Skeletal muscle cell (primary cell): ENCODE results near the gene CNTLN.
"Not testable (repeated sequence)": the region's sequence is repeated elsewhere in the genome, so short reads cannot be mapped to it uniquely, and the experiment has no call there.

Experiments used
- DNase-seq: peaks from one replicate; pipeline ENCODE4 v3.0.0-alpha.2; 2010; ENCODE audit warnings: low read depth
- H3K4me3 ChIP-seq: 2 replicates; pipeline ENCODE4 v1.5.1; 2011; ENCODE audit warnings: low read depth, mild to moderate bottlenecking, control low read depth, low read length, moderate library complexity

CNTLN gene

GRCh38 chr9:17476401-17476800, 341.6 kb downstream of the CNTLN start:
- no peak for DNase-seq
- H3K4me3 ChIP-seq, result no peak overlapping the region

- no peak for DNase-seq
- H3K4me3 ChIP-seq, result no peak overlapping the region
Observed at GRCh38 chr9:17477816-17478215, 343.0 kb downstream of the CNTLN start.

GRCh38 chr9:17480966-17481365, 346.1 kb downstream of the CNTLN start:
- no peak overlapping the region for H3K4me3 ChIP-seq
- DNase-seq, result no peak

- no peak for DNase-seq
- no peak overlapping the region for H3K4me3 ChIP-seq
Observed at GRCh38 chr9:17481565-17481964, 346.7 kb downstream of the CNTLN start.

- DNase-seq, result no peak
- no peak overlapping the region for H3K4me3 ChIP-seq
Observed at GRCh38 chr9:17484906-17485305, 350.1 kb downstream of the CNTLN start.

- DNase-seq, result no peak
- no peak overlapping the region for H3K4me3 ChIP-seq
Observed at GRCh38 chr9:17486396-17486795, 351.6 kb downstream of the CNTLN start.

- H3K4me3 ChIP-seq, result no peak overlapping the region
- DNase-seq, result no peak
Observed at GRCh38 chr9:17487467-17487866, 352.6 kb downstream of the CNTLN start.

- DNase-seq, result no peak
Observed at GRCh38 chr9:17488662-17489061, 353.8 kb downstream of the CNTLN start.

GRCh38 chr9:17490110-17490509, 355.3 kb downstream of the CNTLN start:
- no peak for DNase-seq
- H3K4me3 ChIP-seq, result no peak overlapping the region

More at GRCh38 chr9:17488662-17489061, 353.8 kb downstream of the CNTLN start:
- no peak overlapping the region for H3K4me3 ChIP-seq

- DNase-seq, result no peak
- no peak overlapping the region for H3K4me3 ChIP-seq
Observed at GRCh38 chr9:17491780-17492179, 356.9 kb downstream of the CNTLN start.

- no peak overlapping the region for H3K4me3 ChIP-seq
- DNase-seq, result no peak
Observed at GRCh38 chr9:17503196-17503595, 368.4 kb downstream of the CNTLN start.

GRCh38 chr9:17509151-17509550, 374.3 kb downstream of the CNTLN start:
- H3K4me3 ChIP-seq, result no peak overlapping the region
- no peak for DNase-seq

GRCh38 chr9:17509701-17510100, 374.9 kb downstream of the CNTLN start:
- no peak overlapping the region for H3K4me3 ChIP-seq
- DNase-seq, result no peak

- no peak for DNase-seq
Observed at GRCh38 chr9:17519761-17520160, 384.9 kb downstream of the CNTLN start.

GRCh38 chr9:17520268-17521064, 385.6 kb downstream of the CNTLN start:
- DNase-seq, result no peak
- no peak overlapping the region for H3K4me3 ChIP-seq

More at GRCh38 chr9:17519761-17520160, 384.9 kb downstream of the CNTLN start:
- no peak overlapping the region for H3K4me3 ChIP-seq

- no peak overlapping the region for H3K4me3 ChIP-seq
- DNase-seq, result no peak
Observed at GRCh38 chr9:17521100-17521855, 386.4 kb downstream of the CNTLN start.

GRCh38 chr9:17526726-17527125, 391.9 kb downstream of the CNTLN start:
- not testable (repeated sequence) for H3K4me3 ChIP-seq, DNase-seq

- no peak overlapping the region for H3K4me3 ChIP-seq
- no peak for DNase-seq
Observed at GRCh38 chr9:17528859-17529258, 394.0 kb downstream of the CNTLN start.

GRCh38 chr9:17531642-17532254, 396.9 kb downstream of the CNTLN start:
- peak; percentile 13 for DNase-seq
- H3K4me3 ChIP-seq, result peak overlapping the region; percentile 32

- no peak overlapping the region for H3K4me3 ChIP-seq
- DNase-seq, result no peak
Observed at GRCh38 chr9:17532461-17532860, 397.6 kb downstream of the CNTLN start.
